Heart right ventricle (tissue), 16 donors: ENCODE measurements around the gene COL11A1. TPM values are rescaled to one million over a fixed set of nuclear protein-coding genes. Genes with fewer than 3 reads are reported as not detected.

Experiments
- ATAC-seq, 8 donors: fragments of 200-7000 bp; cut with Tn5 transposase; one replicate each; pipeline ENCODE4 v1.9.1; 2020; ENCODE audit warnings: mild to moderate bottlenecking in 8 of 8, moderate library complexity in 8 of 8, moderate number of reproducible peaks in 1 of 8
- DNase-seq, 2 donors: peaks; one replicate each; pipeline ENCODE4 v3.0.0-alpha.2; 2020
- H3K27ac ChIP-seq, 10 donors: fragments of 200-600 bp; sonication (generic) in 2 of 10; one replicate each; pipeline versions ENCODE4 v1.5.0 to v1.8.0; 2020 to 2022; ENCODE audit warnings: mild to moderate bottlenecking in 3 of 10
- H3K27me3 ChIP-seq, 7 donors: fragments of 200-600 bp; one replicate each; pipeline ENCODE4 v1.8.0; 2021 to 2022; ENCODE audit warnings: mild to moderate bottlenecking in 2 of 7
- H3K36me3 ChIP-seq, 9 donors: fragments of 200-600 bp; sonication (generic) in 1 of 9; one replicate each; pipeline versions ENCODE4 v1.5.0 to v1.8.0; 2020 to 2022; ENCODE audit warnings: mild to moderate bottlenecking in 2 of 9
- H3K4me1 ChIP-seq, 9 donors: fragments of 200-600 bp; sonication (generic) in 1 of 9; one replicate each; pipeline versions ENCODE4 v1.5.0 to v1.8.0; 2020 to 2022; ENCODE audit warnings: mild to moderate bottlenecking in 4 of 9
- H3K4me3 ChIP-seq, 10 donors: fragments of 200-600 bp; sonication (generic) in 2 of 10; one replicate each; pipeline versions ENCODE4 v1.5.0 to v1.8.0; 2020 to 2022; ENCODE audit warnings: mild to moderate bottlenecking in 7 of 10, moderate library complexity in 2 of 10
- H3K9me3 ChIP-seq, 11 donors: fragments of 200-600 bp in 10 of 11; sonication (generic) in 2 of 11; one replicate each; pipeline versions ENCODE4 v1.5.0 to v1.8.0; 2013 to 2022; ENCODE audit warnings: mild to moderate bottlenecking in 2 of 11, control low read depth in 1 of 11, moderate library complexity in 1 of 11
- WGBS, 2 donors: extraction: QIAGEN DNeasy Blood & Tissue Kit; methylation state at CpG; one replicate each; pipeline ENCODE4 v1.1.7; 2013; ENCODE audit warnings: inconsistent platforms in 1 of 2; 5-methylcytosine and 5-hydroxymethylcytosine counted together
- intact Hi-C, 10 donors: fragments of 100-400 bp; cut with DNase I; formaldehyde crosslinking; loops; one replicate each; pipeline versions ENCODE4 v1.11.1 to v1.14.2; 2022
- polyA plus RNA-seq, 2 donors: library from polyadenylated mRNA; stranded (reverse); fragments of 200-250 nt; gene quantifications; one replicate each; pipeline ENCODE4 v1.2.3, GENCODE V29; 2013
- total RNA-seq, 10 donors: library from RNA; stranded (reverse); fragmentation: NEBNext Ultra II Directional in 3 of 10; extraction: Animal tissue kit (Norgen Biotek cat#: 25700) in 3 of 10; gene quantifications; one replicate each; pipeline versions ENCODE4 v1.2.1 to v1.2.4, GENCODE V29; 2021 to 2023
- TF ChIP-seq, protein P1 (sequence below), 9 donors: fragments of 200-600 bp; sonication (generic) in 2 of 9; IDR thresholded peaks; one replicate each; pipeline versions ENCODE4 v1.5.0 to v1.8.0; 2021 to 2022; ENCODE audit warnings: antibody characterized with exemption in 9 of 9, mild to moderate bottlenecking in 5 of 9, moderate library complexity in 1 of 9
- donor health status: Arrhythmogenic right ventricular cardiomyopathy.
- donor health status: ischemic (EF 13 %, LVEDD 7.1; RV severe dilation, severe dysfunction).
- donor health status: healthy with polysubstance abuse.
- donor health status: DM: no; HTN: yes; CAD: no.
- donor health status: DM: no; HTN: no; CAD: no.
- donor health status: ischemic (EF 25% LVEDD 6.9; RV normal size, moderate dysfunction).
- donor health status: ischemic (EF 25% LVEDD 5.7; RV mildly dilated, moderate dysfunction).
- donor health status: healthy.
- donor health status: DM: yes; HTN: yes; CAD: no.
- donor health status: Ischemic cardiomyopathy.
- donor health status: ischemic (EF 35%, LVEDD 5.7; RV mildly dilated, moderate dysfunction).
- donor health status: nonischemic (EF 11% LVEDD 7.7; RV severe dilation, severe dysfunction).
- donor health status: DM: yes; HTN: yes; CAD: no.
- donor health status: PGD.
- donor health status: ischemic (EF 29% LVEDD 5.4; RV normal size, mild dysfunction).
- donor health status: nonischemic (EF 23%, LVEDD 6.1; RV moderate dilation, normal function).

COL11A1 gene
- total and polyA plus RNA-seq, 12 donors = 0.12 to 0.15 (median 0.13) TPM; not detected in 9

DNA sequence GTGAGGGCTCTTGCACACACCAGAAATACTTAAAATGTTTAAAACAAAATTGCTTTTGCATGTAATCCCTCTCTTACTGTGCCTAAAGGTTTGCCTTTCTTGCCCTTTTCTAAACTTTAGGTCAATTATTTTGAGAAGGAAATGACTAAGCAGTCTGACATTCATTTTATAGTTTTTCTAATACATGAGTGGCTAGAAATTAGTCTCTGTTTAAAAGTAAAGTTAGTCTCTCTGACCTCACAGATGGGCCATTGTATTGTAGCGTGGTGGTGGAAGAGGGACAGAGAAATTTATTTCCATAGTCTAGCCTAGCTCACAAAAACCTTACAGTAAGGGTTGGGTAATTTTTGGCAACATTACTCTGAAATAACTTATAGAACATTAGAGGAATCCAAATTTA lies 3.6 kb upstream of the COL11A1 start:
- peaks cover 0 to 26% (median 15%) of the 10 kb centered on the region in 7 donors for H3K27me3 ChIP-seq
- TF ChIP-seq, protein P1, sequence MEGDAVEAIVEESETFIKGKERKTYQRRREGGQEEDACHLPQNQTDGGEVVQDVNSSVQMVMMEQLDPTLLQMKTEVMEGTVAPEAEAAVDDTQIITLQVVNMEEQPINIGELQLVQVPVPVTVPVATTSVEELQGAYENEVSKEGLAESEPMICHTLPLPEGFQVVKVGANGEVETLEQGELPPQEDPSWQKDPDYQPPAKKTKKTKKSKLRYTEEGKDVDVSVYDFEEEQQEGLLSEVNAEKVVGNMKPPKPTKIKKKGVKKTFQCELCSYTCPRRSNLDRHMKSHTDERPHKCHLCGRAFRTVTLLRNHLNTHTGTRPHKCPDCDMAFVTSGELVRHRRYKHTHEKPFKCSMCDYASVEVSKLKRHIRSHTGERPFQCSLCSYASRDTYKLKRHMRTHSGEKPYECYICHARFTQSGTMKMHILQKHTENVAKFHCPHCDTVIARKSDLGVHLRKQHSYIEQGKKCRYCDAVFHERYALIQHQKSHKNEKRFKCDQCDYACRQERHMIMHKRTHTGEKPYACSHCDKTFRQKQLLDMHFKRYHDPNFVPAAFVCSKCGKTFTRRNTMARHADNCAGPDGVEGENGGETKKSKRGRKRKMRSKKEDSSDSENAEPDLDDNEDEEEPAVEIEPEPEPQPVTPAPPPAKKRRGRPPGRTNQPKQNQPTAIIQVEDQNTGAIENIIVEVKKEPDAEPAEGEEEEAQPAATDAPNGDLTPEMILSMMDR (IDR thresholded peaks at IDR 0.05) = no peak
- ATAC-seq (no peak), DNase-seq (no peak)
- H3K4me3 ChIP-seq = no peak overlapping the region
- H3K4me1 ChIP-seq = peaks cover 0 to 14% (median 8%) of the 10 kb centered on the region in 9 donors
- WGBS, 2 donors = 64 to 84% methylated on average over 1 of the region's 1 CpG
- H3K27ac ChIP-seq = no peak overlapping the region
- H3K9me3 ChIP-seq = no peaks in the 10 kb centered on the region
- no peaks in the 10 kb centered on the region for H3K36me3 ChIP-seq
- intact Hi-C loops = no loop called here

- Histone ChIP-seq H3K4me3 (no peak overlapping the region), H3K36me3 (no peaks in the 10 kb centered on the region), H3K9me3 (no peaks in the 10 kb centered on the region), H3K4me1 (peaks cover 3 to 20% (median 11%) of the 10 kb centered on the region in 9 donors), H3K27ac (no peak overlapping the region), H3K27me3 (peaks cover 0 to 34% (median 15%) of the 10 kb centered on the region in 7 donors)
- ATAC-seq = no peak
- no peak for DNase-seq
- intact Hi-C loops = no loop called here
- 0% methylated on average over 1 of the region's 1 CpG for WGBS, 2 donors
- TF ChIP-seq, protein P1 (IDR thresholded peaks at IDR 0.05) = no peak
Measured at GRCh38 chr1:103110701-103111100, 2.4 kb upstream of the COL11A1 start.

- Histone ChIP-seq H3K4me1 (peaks cover 3 to 20% (median 11%) of the 10 kb centered on the region in 9 donors), H3K4me3 (no peak overlapping the region), H3K36me3 (no peaks in the 10 kb centered on the region), H3K9me3 (no peaks in the 10 kb centered on the region), H3K27me3 (peaks cover 0 to 35% (median 19%) of the 10 kb centered on the region in 7 donors), H3K27ac (no peak overlapping the region)
- ATAC-seq (no peak), DNase-seq (no peak)
- TF ChIP-seq, protein P1 (IDR thresholded peaks at IDR 0.05) = no peak
- 68 to 70% methylated on average over 6 of the region's 6 CpGs for WGBS, 2 donors
- intact Hi-C loops = loop anchor here in 7 of 10 donors (5.0 to 10.0 kb wide), 6 partner anchors 353 to 413 kb away; no protein-coding TSS in a partner anchor
Measured at GRCh38 chr1:103109311-103109920, 1.1 kb upstream of the COL11A1 start.

DNA sequence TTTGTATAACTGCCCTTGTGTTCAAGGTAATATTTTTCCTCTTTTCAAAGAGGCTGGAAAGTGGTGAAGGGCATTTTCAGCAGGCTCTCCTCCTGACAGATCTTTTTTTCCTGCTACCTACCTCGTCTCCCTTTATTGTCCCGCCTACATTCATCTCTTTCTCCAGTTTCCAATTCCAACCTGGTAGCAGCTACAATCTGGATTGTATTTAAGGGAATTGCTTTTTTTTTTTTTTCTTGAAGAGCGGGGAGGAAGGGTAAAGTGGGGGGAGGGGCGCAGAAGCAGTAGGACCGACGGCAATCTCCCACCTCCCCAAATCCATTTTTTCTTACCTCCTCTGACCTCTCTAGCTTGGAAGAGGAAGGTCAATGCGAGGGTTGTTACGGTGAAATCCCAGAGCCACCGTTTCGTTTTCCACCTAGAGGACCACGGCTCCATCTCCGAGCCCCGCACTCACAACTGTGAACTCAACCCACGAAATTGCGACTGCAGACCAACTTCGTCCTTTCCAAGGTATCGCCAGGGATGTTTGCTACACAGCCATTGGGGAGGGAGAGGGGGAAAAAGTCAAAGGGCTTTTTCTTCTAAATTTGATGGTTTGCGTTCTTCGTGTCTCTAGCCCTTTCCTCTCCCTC lies 464 bp downstream of the COL11A1 start:
- ATAC-seq = no peak
- 1 to 2% methylated on average over 19 of the region's 19 CpGs for WGBS, 2 donors

More for the DNA sequence above, 464 bp downstream of the COL11A1 start:
- Histone ChIP-seq H3K9me3 (no peaks in the 10 kb centered on the region), H3K27me3 (peaks cover 0 to 35% (median 19%) of the 10 kb centered on the region in 7 donors), H3K4me3 (peak overlapping the region in 9 of 10 donors; percentile 2 to 33 (median 29)), H3K27ac (no peak overlapping the region), H3K36me3 (no peaks in the 10 kb centered on the region), H3K4me1 (peaks cover 3 to 20% (median 11%) of the 10 kb centered on the region in 9 donors)
- intact Hi-C loops = loop anchor here in 9 of 10 donors (2.0 to 10.0 kb wide), 7 partner anchors 354 to 414 kb away; no protein-coding TSS in a partner anchor
- TF ChIP-seq, protein P1 (IDR thresholded peaks at IDR 0.05) = no peak
- no peak for DNase-seq
